ENCODE data around the gene HNRNPU. TPM values are rescaled to one million over a fixed set of nuclear protein-coding genes. Genes with fewer than 3 reads are reported as not detected.
"Not testable (repeated sequence)": the region's sequence is repeated elsewhere in the genome, so short reads cannot be mapped to it uniquely, and the experiment has no call there.

HNRNPU gene
- total RNA-seq, 1 donor from 2014 or later = 589 TPM

DNA sequence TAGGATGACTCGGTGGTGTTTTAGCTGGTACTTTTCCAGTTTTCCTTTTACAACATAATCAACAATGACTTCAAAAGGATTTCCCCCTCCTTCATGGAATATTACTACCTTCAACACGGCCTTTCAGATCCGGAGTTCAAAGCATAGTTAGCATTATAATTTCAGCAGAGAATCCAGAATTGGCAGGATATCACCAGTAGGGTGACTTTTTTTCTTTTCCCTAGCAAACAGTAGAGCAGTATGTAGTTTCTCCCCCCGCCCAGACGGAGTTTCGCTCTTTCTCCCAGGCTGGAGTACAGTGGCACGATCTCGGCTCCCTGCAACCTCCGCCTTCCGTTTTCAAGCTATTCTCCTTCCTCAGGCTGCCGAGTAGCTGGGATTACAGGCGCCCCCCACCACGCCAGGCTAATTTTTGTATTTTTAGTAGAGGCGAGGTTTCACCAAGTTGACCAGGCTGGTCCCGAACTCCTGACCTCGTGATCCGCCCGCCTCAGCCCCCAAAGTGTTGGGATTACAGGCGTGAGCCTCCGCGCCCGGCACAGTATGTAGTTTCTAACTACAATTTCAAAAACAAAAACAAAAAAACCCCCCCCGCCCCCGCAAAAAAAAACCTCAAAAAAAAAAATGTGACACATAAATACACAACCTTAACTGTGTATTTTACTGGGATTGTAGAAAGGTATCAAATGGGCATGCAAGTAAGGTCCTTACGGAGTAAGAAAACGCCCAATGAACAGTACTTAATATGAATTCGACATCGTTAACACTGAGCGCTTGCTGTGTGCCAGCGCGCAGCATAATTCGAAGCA is 30.4 kb downstream of the HNRNPU start:
- Mint-ChIP-seq H3K27ac (peak overlapping the region; percentile 98), H3K9me3 (no peaks in the 10 kb centered on the region), H3K36me3 (ENCODE audit: low read depth) (peaks cover 23% of the 10 kb centered on the region), H3K4me3 (ENCODE audit: low read depth) (peak overlapping the region; percentile 92), H3K4me1 (ENCODE audit: low read depth) (peaks cover 38% of the 10 kb centered on the region), H3K27me3 (ENCODE audit: low read depth) (no peaks in the 10 kb centered on the region)
- peak; percentile 39 for DNase-seq (ENCODE audit: low spot score)
- intact Hi-C loops (cut with micrococcal nuclease) = loop anchor here (1.0 to 10.0 kb wide), 7 partner anchors 19 to 1731 kb away; partner anchors contain the start of genes ADSS2, CNST and TFB2M

DNA sequence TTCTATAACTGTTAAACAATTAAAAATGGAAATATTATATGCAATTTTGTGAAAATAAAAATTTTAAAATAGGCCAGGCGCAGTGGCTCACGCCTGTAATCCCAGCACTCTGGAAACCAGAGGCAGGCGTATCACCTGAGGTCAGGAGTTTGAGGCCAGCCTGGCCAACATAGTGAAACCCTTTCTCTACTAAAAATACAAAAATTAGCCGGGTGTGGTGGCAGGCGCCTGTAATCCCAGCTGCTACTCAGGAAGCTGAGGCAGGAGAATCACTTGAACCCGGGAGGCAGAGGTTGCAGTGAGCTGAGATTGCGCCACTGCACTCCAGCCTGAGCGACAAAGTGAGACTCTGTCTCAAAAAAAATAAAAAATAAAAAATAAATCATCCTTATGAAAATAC is 31.1 kb downstream of the HNRNPU start:
- Mint-ChIP-seq H3K36me3 (ENCODE audit: low read depth) (peaks cover 17% of the 10 kb centered on the region), H3K4me1 (ENCODE audit: low read depth) (peaks cover 33% of the 10 kb centered on the region), H3K4me3 (ENCODE audit: low read depth) (peak overlapping the region; percentile 92), H3K27ac (peak overlapping the region; percentile 98)
- not testable (repeated sequence) for H3K27me3 Mint-ChIP-seq (ENCODE audit: low read depth); DNase-seq (ENCODE audit: low spot score); H3K9me3 Mint-ChIP-seq
- intact Hi-C loops (cut with micrococcal nuclease) = loop anchor here (1.0 to 10.0 kb wide), 5 partner anchors 233 to 1732 kb away; partner anchors contain the start of genes CNST and TFB2M

DNA sequence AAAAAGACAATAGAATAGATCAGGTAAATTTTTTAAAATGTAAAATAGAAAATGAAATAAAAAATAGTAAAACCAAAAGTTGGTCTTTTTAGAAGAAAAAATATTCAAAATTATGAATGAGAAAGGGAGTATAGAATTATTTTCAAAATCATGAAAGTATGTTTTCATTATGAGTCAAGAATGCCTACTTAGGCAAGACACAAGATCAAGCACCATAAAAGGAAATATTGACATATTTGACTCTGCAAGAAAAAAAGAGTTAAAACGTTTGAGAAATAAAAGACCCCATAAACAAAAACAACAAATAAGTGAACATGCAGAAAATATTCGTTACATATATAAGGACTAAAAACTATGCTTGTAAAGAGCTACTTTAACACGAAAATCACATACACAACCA is 33.7 kb downstream of the HNRNPU start:
- Mint-ChIP-seq H3K36me3 (ENCODE audit: low read depth) (no peaks in the 10 kb centered on the region), H3K27me3 (ENCODE audit: low read depth) (no peaks in the 10 kb centered on the region), H3K4me3 (ENCODE audit: low read depth) (no peak overlapping the region), H3K9me3 (no peaks in the 10 kb centered on the region), H3K4me1 (ENCODE audit: low read depth) (peaks cover 15% of the 10 kb centered on the region), H3K27ac (no peak overlapping the region)
- intact Hi-C loops (cut with micrococcal nuclease) = loop anchor here (5.0 to 10.0 kb wide), 4 partner anchors 506 to 1734 kb away; partner anchors contain the start of genes CNST and TFB2M
- no peak for DNase-seq (ENCODE audit: low spot score)

DNA sequence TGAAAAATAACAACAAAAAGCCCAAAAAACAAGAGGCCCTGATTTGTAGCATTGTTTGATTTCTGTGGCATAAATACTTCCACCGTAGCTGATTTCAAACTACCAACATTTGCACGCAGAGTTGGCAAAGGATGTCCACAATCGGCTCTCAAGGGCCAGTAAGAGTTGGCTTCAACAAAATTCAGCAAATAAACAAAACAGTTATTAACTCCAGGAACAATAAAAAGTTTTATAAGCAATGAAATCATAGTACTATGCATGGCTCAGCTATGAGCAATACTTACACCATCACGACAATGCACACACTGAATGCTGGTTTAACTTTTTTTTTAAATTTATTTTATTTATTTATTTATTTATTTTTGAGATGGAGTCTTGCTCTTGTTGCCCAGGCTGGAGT is 37.6 kb downstream of the HNRNPU start:
- Mint-ChIP-seq H3K9me3 (no peaks in the 10 kb centered on the region), H3K4me3 (ENCODE audit: low read depth) (no peak overlapping the region), H3K4me1 (ENCODE audit: low read depth) (peaks cover 9% of the 10 kb centered on the region), H3K27me3 (ENCODE audit: low read depth) (no peaks in the 10 kb centered on the region), H3K36me3 (ENCODE audit: low read depth) (no peaks in the 10 kb centered on the region), H3K27ac (no peak overlapping the region)
- intact Hi-C loops (cut with micrococcal nuclease) = no loop called here
- DNase-seq (ENCODE audit: low spot score) = no peak

DNA sequence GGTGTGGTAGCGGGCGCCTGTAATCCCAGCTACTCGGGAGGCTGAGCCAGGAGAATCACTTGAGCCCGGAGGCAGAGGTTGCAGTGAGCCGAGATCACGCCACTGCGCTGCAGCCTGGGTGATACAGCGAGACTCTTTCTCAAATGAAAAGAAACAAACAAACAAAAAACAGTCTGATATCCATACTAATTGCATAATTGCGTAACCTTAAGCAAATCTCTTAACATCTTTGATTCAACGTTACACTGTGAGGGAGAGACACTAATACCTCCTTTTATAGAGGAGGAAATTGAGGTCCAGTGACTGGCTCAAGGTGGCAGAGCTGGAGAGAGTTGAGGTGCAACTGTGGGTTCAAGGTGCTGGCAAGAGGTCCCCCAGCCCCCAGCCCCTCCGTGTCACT is 41.5 kb downstream of the HNRNPU start:
- H3K27me3 Mint-ChIP-seq (ENCODE audit: low read depth) = no peaks in the 10 kb centered on the region
- intact Hi-C loops (cut with micrococcal nuclease) = no loop called here
- no peaks in the 10 kb centered on the region for H3K9me3 Mint-ChIP-seq
- H3K4me1 Mint-ChIP-seq (ENCODE audit: low read depth) = no peaks in the 10 kb centered on the region
- H3K36me3 Mint-ChIP-seq (ENCODE audit: low read depth) = no peaks in the 10 kb centered on the region
- DNase-seq (ENCODE audit: low spot score) = no peak
- H3K4me3 Mint-ChIP-seq (ENCODE audit: low read depth) = no peak overlapping the region
- no peak overlapping the region for H3K27ac Mint-ChIP-seq

DNA sequence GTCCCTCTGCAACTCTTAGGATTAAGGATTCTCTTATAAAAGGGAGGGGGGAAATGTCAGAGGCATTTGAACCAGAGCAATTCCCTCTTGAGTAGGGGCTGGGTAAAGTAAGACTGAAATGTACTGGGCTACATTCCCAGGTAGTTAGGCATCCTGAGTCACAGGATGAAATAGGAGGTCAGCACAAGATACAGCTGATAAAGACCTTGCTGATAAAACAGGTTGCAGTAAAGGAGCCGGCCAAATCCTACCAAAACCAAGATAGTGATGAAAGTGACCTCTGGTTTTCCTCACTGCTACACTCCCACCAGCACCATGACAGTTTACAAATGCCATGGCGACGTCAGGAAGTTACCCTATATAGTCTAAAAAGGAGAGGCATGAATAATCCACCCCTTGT is 43.2 kb downstream of the HNRNPU start:
- peaks cover 4% of the 10 kb centered on the region for H3K27me3 Mint-ChIP-seq (ENCODE audit: low read depth)
- no peaks in the 10 kb centered on the region for H3K9me3 Mint-ChIP-seq
- intact Hi-C loops (cut with micrococcal nuclease) = no loop called here
- H3K36me3 Mint-ChIP-seq (ENCODE audit: low read depth) = no peaks in the 10 kb centered on the region
- H3K4me3 Mint-ChIP-seq (ENCODE audit: low read depth) = no peak overlapping the region
- no peak for DNase-seq (ENCODE audit: low spot score)
- no peaks in the 10 kb centered on the region for H3K4me1 Mint-ChIP-seq (ENCODE audit: low read depth)
- no peak overlapping the region for H3K27ac Mint-ChIP-seq

DNA sequence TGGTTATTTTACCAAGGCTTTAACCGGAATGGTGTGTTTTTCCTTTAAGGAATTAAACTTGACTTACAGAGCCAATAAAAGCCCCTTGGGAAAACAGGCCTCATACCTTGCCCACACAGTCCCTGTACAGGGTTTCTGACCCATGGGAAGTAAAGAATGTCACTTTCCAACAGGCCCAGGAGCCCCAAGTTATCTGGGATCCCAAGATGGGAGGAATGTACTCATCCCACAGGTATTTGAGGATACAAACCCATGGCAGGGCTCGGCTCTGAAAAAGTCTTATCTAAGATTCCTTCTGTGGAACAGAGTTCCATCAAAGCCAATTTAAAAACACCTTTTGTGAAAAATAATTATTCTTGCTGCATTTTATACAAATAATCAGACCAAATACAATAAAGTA is 44.2 kb downstream of the HNRNPU start:
- H3K27me3 Mint-ChIP-seq (ENCODE audit: low read depth) = peaks cover 4% of the 10 kb centered on the region
- H3K27ac Mint-ChIP-seq = no peak overlapping the region
- no peak overlapping the region for H3K4me3 Mint-ChIP-seq (ENCODE audit: low read depth)
- H3K4me1 Mint-ChIP-seq (ENCODE audit: low read depth) = peaks cover 4% of the 10 kb centered on the region
- H3K36me3 Mint-ChIP-seq (ENCODE audit: low read depth) = no peaks in the 10 kb centered on the region
- no peak for DNase-seq (ENCODE audit: low spot score)
- intact Hi-C loops (cut with micrococcal nuclease) = no loop called here
- no peaks in the 10 kb centered on the region for H3K9me3 Mint-ChIP-seq

DNA sequence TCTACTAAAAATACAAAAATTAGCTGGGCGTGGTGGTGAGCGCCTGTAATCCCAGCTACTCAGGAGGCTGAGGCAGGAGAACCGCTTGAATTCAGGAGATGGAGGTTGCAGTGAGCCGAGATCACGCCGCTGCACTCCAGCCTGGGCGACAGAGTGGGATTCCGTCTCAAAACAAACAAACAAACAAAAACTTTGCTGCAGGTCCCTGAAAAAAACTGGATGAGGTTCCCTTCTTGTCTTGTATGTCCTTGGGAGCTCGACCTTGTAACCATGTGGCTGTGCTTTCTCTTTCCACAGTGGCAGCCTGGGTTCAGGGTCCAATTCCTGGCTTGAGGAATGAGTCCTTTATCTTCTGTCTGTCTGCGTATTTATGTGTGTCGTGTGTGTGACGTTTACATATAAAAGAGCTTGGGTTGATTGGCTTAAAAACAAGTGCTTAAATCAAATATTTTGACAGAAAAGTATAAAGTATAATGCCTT is 46.9 kb downstream of the HNRNPU start:
- no peaks in the 10 kb centered on the region for H3K9me3 Mint-ChIP-seq

DNA sequence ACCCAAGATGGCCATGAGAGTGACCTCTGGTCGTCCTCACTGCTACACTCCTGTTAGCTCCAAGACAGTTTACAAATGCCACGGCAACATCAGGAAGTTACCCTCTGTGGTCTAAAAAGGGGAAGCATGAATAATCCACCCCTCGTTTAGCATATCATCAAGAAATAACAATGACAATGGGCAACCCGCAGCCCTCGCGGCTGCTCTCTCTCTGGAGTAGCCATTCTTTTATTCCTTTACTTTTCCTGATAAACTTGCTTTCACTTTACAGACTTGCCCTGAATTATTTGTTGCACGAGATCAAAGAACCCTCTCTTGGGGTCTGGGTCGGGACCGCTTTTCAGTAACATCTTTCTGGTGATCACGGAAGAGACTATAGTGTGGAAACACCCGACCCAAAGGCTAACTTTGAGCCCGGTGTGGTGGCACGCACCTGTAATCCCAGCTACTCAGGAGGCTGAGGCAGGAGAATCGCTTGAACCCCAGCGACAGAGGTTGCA is 48.7 kb downstream of the HNRNPU start:
- Mint-ChIP-seq H3K27me3 (ENCODE audit: low read depth) (peaks cover 4% of the 10 kb centered on the region), H3K27ac (no peak overlapping the region), H3K36me3 (ENCODE audit: low read depth) (no peaks in the 10 kb centered on the region), H3K9me3 (no peaks in the 10 kb centered on the region), H3K4me1 (ENCODE audit: low read depth) (peaks cover 13% of the 10 kb centered on the region), H3K4me3 (ENCODE audit: low read depth) (no peak overlapping the region)
- intact Hi-C loops (cut with micrococcal nuclease) = loop anchor here (2.0 kb wide), 1 partner anchor 19 kb away; the partner anchor contains the start of gene COX20
- DNase-seq (ENCODE audit: low spot score) = no peak

More for the DNA sequence above, 46.9 kb downstream of the HNRNPU start:
- no peak for DNase-seq (ENCODE audit: low spot score)
- Mint-ChIP-seq H3K4me3 (ENCODE audit: low read depth) (no peak overlapping the region), H3K27ac (no peak overlapping the region), H3K4me1 (ENCODE audit: low read depth) (peaks cover 13% of the 10 kb centered on the region), H3K27me3 (ENCODE audit: low read depth) (peaks cover 4% of the 10 kb centered on the region), H3K36me3 (ENCODE audit: low read depth) (no peaks in the 10 kb centered on the region)
- intact Hi-C loops (cut with micrococcal nuclease) = no loop called here

DNA sequence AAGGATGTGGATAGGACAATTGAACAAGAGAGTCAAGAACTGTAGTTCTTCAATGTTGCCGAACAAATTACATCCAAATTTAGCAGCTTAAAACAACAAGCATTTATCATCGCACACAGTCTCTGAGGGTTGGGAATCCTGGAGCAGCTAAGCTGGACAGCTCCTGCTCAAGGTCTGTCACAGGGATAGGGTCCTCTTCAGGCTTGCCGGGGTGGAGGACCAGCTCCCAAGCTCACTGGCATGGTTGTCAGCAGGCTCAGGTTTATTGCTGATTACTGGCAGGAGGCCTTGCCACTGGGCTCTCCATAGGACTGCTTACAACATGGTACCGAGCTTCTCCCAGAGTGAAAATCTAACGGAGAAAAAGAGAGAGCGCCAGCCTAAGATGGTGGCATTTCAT is 51.0 kb downstream of the HNRNPU start:
- intact Hi-C loops (cut with micrococcal nuclease) = no loop called here
- Mint-ChIP-seq H3K4me3 (ENCODE audit: low read depth) (no peak overlapping the region), H3K36me3 (ENCODE audit: low read depth) (no peaks in the 10 kb centered on the region), H3K27ac (no peak overlapping the region), H3K4me1 (ENCODE audit: low read depth) (peaks cover 13% of the 10 kb centered on the region), H3K27me3 (ENCODE audit: low read depth) (peaks cover 4% of the 10 kb centered on the region), H3K9me3 (no peaks in the 10 kb centered on the region)
- DNase-seq (ENCODE audit: low spot score) = no peak

DNA sequence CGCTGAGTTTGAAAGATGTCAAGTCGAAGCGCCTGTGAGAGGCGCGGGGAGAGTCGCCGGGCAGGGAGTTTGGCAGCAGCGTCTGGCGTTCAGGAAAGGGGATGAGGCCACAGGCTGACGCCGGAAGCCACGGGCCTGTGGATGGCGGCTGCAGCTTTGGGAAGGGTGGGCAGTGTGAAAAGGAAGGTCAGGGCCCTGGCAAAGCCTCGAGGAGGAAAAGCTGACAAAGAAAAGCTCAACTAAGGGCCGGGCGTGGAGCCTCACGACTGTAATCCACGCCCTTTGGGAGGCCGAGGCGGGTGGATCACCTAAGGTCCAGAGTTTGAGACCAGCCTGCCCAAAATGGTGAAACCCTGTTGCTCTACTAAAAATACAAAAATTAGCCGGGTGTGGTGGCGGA is 54.1 kb downstream of the HNRNPU start:
- Mint-ChIP-seq H3K27ac (no peak overlapping the region), H3K36me3 (ENCODE audit: low read depth) (no peaks in the 10 kb centered on the region), H3K4me1 (ENCODE audit: low read depth) (peaks cover 9% of the 10 kb centered on the region), H3K9me3 (no peaks in the 10 kb centered on the region), H3K4me3 (ENCODE audit: low read depth) (no peak overlapping the region), H3K27me3 (ENCODE audit: low read depth) (peaks cover 2% of the 10 kb centered on the region)
- DNase-seq (ENCODE audit: low spot score) = no peak
- intact Hi-C loops (cut with micrococcal nuclease) = no loop called here

DNA sequence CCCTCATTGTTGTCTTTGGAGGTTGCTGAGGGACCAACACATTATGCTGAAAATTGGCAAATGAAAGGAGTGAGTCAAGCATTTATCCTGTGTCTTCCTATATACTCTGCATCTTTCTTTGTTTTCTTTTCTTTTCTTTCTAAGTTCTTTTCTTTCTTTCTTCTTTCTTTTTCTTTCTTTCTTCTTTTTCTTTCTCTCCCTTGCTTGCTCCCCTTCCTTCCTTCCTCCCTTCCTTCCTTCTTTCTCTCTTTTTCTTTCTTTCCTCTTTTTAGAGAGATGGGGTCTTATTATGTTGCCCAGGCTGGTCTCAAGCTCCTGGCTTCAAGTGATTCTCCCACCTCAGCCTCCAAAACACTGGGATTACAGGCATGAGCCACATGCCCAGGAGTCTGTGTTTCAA is 57.2 kb downstream of the HNRNPU start:
- Mint-ChIP-seq H3K4me1 (ENCODE audit: low read depth) (no peaks in the 10 kb centered on the region), H3K9me3 (no peaks in the 10 kb centered on the region), H3K27ac (no peak overlapping the region), H3K4me3 (ENCODE audit: low read depth) (no peak overlapping the region), H3K27me3 (ENCODE audit: low read depth) (peaks cover 2% of the 10 kb centered on the region), H3K36me3 (ENCODE audit: low read depth) (no peaks in the 10 kb centered on the region)
- intact Hi-C loops (cut with micrococcal nuclease) = no loop called here
- DNase-seq (ENCODE audit: low spot score) = no peak

DNA sequence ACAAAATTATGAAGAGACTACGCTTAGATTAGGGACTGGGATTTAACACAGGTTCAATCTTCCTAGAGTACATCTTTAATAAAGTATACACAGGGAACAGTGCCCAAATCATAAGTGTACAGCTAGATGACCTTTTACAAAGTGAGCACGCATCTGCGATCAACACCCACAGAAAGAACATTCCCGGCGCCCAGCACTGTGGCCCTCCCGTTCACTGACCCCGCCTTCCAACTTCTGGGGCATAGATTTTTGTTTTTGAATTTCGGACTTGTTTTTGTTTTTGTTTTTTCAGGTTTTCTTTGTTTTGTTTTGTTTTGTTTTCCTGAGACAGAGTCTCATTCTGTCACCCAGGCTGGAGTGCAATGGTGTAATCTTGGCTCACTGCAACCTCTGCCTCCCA is 59.5 kb downstream of the HNRNPU start:
- no peak overlapping the region for H3K4me3 Mint-ChIP-seq (ENCODE audit: low read depth)
- no peaks in the 10 kb centered on the region for H3K9me3 Mint-ChIP-seq
- peaks cover 2% of the 10 kb centered on the region for H3K4me1 Mint-ChIP-seq (ENCODE audit: low read depth)
- no peak overlapping the region for H3K27ac Mint-ChIP-seq
- H3K27me3 Mint-ChIP-seq (ENCODE audit: low read depth) = peaks cover 4% of the 10 kb centered on the region
- H3K36me3 Mint-ChIP-seq (ENCODE audit: low read depth) = no peaks in the 10 kb centered on the region
- intact Hi-C loops (cut with micrococcal nuclease) = no loop called here
- no peak for DNase-seq (ENCODE audit: low spot score)

All from activated T-helper 2 cell treated with anti-CD3 and anti-CD28 coated beads, Interferon-gamma antibody, Interleukin-2, Interleukin-4, amounts not matched to agents 10 μg/mL and 5 μg/mL and 100 μg/mL, durations not matched to agents 14 hours and 24 hours and 36 hours (primary cell).